Stimulated activated CD8-positive, alpha-beta memory T cell treated with anti-CD3 and anti-CD28 coated beads, Interleukin-15, amount 100 ng/mL, for 1 hour (primary cell): ENCODE data around the gene TLNRD1.

ENCODE experiments used
- DNase-seq: peaks from one replicate; pipeline ENCODE4 v3.0.0-alpha.2; 2020; ENCODE audit warnings: low read depth

The TLNRD1 gene

GRCh38 chr15:80978685-80979329 lies 21.9 kb upstream of the TLNRD1 start:
- DNase-seq = no peak

DNA sequence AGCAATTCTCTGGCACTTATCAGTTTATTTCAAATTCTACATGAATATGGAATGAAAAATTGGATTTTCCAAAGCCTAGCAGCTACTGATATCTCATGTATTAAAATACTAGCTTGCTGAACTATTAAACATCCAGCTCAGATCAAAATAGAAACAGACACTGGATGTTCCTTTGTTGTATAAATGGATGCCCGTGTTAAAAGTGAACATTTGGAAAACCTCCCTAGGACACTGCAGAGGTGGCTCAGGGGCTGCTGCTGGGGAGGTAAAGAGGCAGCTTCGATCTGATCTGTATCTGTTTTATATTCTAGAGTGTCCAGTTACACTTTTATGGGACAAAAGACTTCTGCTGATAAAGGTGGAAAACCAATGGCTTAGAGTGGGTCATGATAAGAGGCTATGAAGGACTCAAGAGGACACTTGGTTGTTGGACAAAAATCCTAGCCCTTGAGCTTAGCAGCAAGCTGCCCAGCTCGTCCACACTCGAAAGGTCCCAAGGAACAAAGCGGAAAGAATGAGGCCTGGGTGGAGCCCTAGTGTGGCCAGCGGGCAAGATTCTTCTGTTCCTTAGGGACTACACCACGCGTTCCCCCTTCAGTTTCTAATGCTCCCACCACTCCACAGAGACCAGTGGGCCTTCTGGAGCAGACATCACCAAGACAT lies 21.1 kb upstream of the TLNRD1 start:
- no peak for DNase-seq

DNA sequence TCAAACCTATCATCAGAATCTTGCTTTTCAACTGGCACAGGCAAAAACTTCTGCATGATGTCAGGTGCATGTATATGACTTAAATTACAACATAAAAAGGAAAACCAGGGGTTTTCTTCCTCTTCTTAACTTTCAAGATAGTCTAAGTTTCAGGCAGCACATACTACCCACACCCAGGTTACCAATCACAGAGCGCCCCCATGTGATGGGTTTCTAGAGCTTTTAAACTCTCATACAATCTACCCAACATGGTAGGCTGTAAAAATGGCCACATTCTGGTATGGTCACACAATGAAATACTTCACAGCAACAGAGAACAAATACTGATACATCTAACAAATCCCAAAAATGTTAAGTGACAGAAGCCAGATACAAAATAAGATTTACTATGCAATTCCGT lies 18.5 kb upstream of the TLNRD1 start:
- DNase-seq = no peak

GRCh38 chr15:80982839-80983238 lies 17.9 kb upstream of the TLNRD1 start:
- DNase-seq = no peak

DNA sequence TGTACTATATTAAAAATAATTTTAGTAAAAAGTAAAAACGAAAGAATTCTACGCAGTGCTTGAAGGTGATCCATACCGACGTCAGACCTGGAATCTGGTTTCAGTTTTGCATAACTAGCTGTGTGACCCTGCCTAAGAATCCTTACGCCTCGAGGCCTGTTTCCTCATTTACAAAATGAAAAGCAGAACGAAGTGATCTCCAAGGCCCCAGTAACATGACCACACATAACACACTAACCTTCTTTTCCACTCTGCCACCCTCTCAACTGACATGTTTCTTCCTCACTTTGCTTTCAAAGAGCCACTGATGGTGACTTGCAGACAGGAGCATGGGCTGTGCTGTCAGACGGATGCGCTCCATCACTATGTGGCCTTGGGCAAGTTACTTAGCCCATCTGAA lies 15.9 kb upstream of the TLNRD1 start:
- DNase-seq = no peak

- no peak for DNase-seq
Measured at GRCh38 chr15:80985981-80986380, 14.7 kb upstream of the TLNRD1 start.

DNA sequence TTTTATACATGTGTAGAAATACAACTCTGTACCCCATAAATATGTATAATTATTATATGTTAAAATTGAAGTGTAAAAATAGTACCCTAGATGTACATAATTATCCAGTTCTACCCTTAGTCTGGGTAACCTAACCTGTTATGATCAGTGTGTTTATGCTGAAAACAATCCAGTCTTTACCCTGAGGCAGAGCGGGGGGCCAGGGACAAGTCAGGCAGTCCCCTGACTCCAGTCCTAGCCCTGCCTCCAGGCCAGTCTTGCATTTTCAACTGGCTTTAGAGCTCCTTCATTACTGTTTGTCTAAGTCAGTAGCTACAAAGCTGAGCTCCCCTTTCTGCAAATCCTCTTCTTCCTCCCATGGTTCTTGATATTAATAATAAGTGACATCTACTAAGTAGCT lies 14.2 kb upstream of the TLNRD1 start:
- no peak for DNase-seq

- no peak for DNase-seq
Measured at GRCh38 chr15:80988148-80988796, 12.5 kb upstream of the TLNRD1 start.

GRCh38 chr15:80989081-80989517 lies 11.6 kb upstream of the TLNRD1 start:
- no peak for DNase-seq

- peak; percentile 98 for DNase-seq
Measured at GRCh38 chr15:80989518-80990478, 10.9 kb upstream of the TLNRD1 start, which contains the start of gene MESD. Gene MESD (minus strand): TSS chr15:80989819. CDS start chr15:80989791, 28 bp downstream.

DNA sequence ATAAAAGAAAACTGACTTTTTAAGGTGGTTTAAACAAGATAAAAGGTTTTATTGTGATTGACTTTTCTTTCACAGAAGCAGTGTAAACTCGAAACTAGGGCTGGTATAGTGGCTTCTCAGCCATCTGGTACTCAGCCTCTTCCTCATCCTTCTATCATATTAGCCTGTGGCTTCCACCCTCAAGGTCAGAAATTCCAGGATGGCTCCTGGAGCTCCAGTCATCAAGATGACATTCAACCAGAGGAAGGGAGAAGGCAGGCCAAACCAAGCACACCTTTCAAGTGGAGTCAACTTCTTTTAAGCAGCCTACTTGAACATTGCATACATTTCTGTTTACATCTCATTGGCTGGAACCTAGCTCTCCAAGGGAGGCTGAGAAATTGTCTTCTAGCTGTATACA lies 9.8 kb upstream of the TLNRD1 start:
- DNase-seq = no peak

- DNase-seq = no peak
Measured at GRCh38 chr15:80991421-80991820, 9.3 kb upstream of the TLNRD1 start.

DNA sequence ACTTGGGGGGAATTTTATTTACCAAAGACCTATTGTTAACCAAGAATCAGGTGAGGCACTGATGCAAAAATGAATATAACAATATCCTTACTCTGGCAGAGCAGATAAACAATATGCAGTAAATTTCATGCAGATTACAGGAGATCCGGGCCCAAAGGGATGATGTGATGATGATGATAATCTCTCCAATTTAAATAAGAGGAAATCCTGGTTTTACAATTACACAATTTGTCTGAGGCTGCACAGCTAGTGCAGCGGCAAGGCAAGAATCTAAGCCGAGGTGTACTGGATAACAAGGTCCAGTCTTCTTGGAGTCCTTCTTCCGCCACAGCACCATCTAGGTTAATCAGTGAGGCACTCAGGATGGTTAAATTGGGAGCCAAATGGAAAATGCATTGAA lies 8.7 kb upstream of the TLNRD1 start:
- no peak for DNase-seq

GRCh38 chr15:80992441-80992840 lies 8.3 kb upstream of the TLNRD1 start:
- DNase-seq = no peak

DNA sequence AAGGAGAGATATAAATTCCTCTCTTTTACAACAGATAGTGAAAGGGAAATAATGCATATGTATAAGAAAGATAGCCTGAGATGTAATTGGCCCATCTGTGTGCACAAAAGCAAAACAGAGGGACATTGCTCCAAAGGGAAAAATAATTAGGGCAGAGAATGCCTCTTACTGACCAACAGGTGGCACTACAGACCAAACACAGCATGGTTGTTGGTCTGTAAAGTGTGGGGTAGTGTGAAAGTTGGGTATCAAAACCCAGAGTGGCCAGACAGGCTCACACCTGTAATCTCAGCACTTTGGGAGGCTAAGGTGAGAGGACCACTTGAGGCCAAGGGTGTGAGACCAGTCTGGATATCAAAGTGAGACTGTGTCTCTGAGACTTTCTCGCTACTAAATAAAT lies 4.5 kb upstream of the TLNRD1 start:
- no peak for DNase-seq

- no peak for DNase-seq
Measured at GRCh38 chr15:80997692-80998091, 3.0 kb upstream of the TLNRD1 start.

DNA sequence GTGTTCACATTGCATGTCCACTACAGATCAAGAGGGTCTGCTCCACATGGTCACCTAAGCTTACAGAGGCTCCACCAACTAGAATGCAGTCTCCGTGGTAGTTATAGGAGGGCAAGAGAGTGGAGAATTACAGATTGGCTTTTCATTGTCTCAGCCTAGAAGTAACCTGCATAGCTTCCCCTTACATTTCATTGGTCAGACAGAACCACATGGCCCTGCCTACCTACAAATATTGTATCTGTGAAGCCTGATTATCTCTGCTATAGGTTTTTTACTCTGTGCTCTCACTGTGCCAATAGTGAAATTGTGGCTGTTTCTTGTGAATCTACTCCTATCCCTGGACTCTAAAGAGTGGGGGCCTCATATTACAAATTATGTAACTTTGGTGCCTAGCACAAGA lies 2.5 kb upstream of the TLNRD1 start:
- no peak for DNase-seq

DNA sequence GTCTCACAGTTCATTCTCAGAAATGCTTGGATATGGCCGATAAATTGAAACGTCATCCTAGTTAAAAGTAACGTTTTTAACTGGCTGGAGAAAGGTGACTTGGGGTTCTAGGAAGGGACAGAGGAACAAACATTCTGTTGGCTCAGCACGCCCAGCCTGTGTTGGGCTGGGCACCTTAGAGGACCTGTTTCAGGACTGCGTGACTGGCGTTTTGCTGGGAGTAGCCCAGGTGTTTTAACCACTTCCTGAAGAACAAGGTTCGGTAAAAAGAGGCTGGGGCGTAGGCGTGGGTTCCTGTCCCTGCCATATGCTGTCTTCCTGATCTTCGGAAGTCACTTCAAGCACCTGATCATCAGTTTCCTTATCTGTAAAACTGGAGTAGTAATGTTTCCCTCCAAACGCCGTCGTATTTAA lies 1.1 kb upstream of the TLNRD1 start:
- DNase-seq = no peak

- no peak for DNase-seq
Measured at GRCh38 chr15:81000144-81000623, 539 bp upstream of the TLNRD1 start.

DNA sequence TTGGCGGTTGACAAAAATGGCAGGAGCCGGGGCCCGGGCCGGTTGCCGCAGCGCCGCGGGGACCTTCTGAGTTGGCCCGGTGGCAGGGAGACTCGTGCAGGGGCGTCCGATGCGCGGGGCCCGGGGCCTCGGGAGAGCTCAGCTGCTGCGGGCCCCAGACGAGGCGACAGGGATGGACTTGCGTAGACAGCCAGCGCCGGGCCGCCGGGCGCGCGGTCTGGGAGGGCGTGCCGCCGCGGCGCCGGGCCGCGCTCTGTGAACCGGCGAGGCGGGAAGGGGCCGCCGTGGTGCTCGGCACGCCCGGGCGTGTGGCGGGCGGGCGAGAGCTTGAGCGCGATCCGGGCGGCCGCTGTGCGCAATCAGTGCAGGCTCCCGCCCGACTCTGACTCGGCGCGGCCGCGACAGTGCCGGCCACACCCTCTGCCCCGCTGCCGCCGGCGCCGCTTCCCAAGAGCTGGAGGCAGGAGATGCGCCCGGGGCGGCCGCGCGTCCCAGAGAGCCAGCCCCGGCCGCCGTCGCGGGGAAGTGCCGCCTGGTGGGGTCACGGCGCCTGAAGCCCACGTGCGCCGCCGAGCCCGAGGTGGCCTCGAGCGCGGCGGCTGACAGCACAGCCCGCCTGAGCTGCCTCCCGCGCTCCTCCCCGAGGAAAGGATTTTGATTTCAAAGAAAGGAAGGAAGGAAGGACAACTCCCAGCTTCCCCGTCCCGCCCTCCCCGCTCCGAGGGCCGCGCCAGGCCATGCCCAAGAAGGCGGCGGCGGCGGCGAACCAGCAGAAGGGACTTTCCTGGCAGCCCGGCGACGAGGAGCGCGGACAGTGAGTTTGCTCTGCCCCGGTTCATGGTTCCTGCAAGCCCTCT lies 657 bp downstream of the TLNRD1 start:
- peak; percentile 8 for DNase-seq

DNA sequence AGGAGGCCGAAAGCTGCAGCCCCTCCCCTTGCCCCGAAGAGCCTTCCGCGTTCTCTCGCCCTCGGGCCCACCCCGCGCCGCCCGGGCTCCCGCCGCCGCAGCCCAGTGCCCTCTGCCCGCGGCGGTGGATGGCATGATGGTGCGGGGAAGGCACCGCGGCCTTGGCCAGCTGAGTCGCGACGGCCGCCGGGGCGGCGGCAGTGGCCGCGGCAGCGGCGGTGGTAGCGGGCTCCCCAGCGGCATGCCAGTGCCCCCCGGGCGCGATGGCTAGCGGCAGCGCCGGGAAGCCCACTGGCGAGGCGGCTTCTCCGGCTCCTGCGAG lies 1.2 kb downstream of the TLNRD1 start:
- no peak for DNase-seq
